Endothelial cell of umbilical vein (primary cell): ENCODE data around the gene CACNA2D3. TPM values are rescaled to one million over a fixed set of nuclear protein-coding genes. Genes with fewer than 3 reads are reported as not detected.

Experiments used
- BruUV-seq: library from RNA; stranded (reverse); fragments of 400-500 nt; replicated peaks from 2 replicates; lab custom pipeline; 2021; lab: Mats Ljungman, UMichigan
- CTCF ChIA-PET: fragments of 300-600, 350-600 bp; sonication (Branson Sonifier 250); formaldehyde crosslinking; loops from one replicate; lab custom pipeline; 2021; ENCODE audit warnings: antibody characterized with exemption, inconsistent platforms; lab: Charles Lee
- POLR2A ChIA-PET: fragments of 300-600, 350-600 bp; sonication (Branson Sonifier 250); formaldehyde crosslinking; loops from one replicate; lab custom pipeline; 2021; ENCODE audit warnings: antibody characterized with exemption, inconsistent platforms; lab: Charles Lee
- DNase-seq: peaks from one replicate; pipeline ENCODE4 v3.0.0-alpha.2; 2011; ENCODE audit warnings: low read depth, low spot score
- FAIRE-seq: peaks from 2 replicates; lab custom pipeline; 2011; peaks lifted over from hg19 to GRCh38; lab: Jason Lieb, UNC
- H2AFZ ChIP-seq: 2 replicates; pipeline ENCODE4 v1.6.0; 2012; ENCODE audit warnings: low read depth, low read length, control low read depth, inconsistent platforms
- H3K27ac ChIP-seq: 2 replicates; pipeline ENCODE4 v1.5.1; 2011; ENCODE audit warnings: low read depth, mild to moderate bottlenecking, control low read depth, low read length, moderate library complexity; ENCODE audit not compliant: insufficient read depth
- H3K27me3 ChIP-seq, 2 experiments: 2 replicates each; pipeline versions ENCODE4 v1.6.0 to v1.6.1; 2011; ENCODE audit warnings: low read length in 2 of 2, mixed read lengths in 1 of 2; ENCODE audit not compliant: control insufficient read depth in 2 of 2, insufficient read depth in 2 of 2
- H3K36me3 ChIP-seq, 2 experiments: 2 replicates in 1 of 2; 3 replicates in 1 of 2; pipeline ENCODE4 v1.5.1; 2011; ENCODE audit warnings: low read length in 2 of 2, mild to moderate bottlenecking in 1 of 2, moderate library complexity in 1 of 2; ENCODE audit not compliant: control insufficient read depth in 2 of 2, insufficient read depth in 2 of 2; ENCODE audit errors: extremely low read depth in 1 of 2
- H3K4me1 ChIP-seq: 3 replicates; pipeline ENCODE4 v1.5.1; 2011; ENCODE audit warnings: mild to moderate bottlenecking, low read length; ENCODE audit not compliant: control insufficient read depth, insufficient read depth; ENCODE audit errors: extremely low read depth
- H3K4me2 ChIP-seq: 2 replicates; pipeline ENCODE4 v1.6.1; 2011; ENCODE audit warnings: low read length, control low read depth, mixed read lengths; ENCODE audit not compliant: insufficient read depth
- H3K4me3 ChIP-seq, 3 experiments: fragments of 200-600 bp in 1 of 3; sonication (generic), shearing (Covaris generic) in 1 of 3; replicated peaks in 1 of 3; 2 replicates each; pipeline ENCODE4 v1.5.1; 2011 to 2016; ENCODE audit warnings: control low read depth in 3 of 3, low read length in 3 of 3, mild to moderate bottlenecking in 2 of 3, inconsistent platforms in 1 of 3, low read depth in 1 of 3, moderate library complexity in 1 of 3; ENCODE audit not compliant: insufficient read depth in 1 of 3
- H3K79me2 ChIP-seq: 2 replicates; pipeline ENCODE4 v1.6.0; 2012; ENCODE audit warnings: low read length, inconsistent platforms; ENCODE audit not compliant: control insufficient read depth, insufficient read depth
- H3K9ac ChIP-seq: replicated peaks from 2 replicates; pipeline ENCODE3; 2011; ENCODE audit warnings: low read length, control low read depth; ENCODE audit not compliant: insufficient read depth; ENCODE audit errors: extremely low read depth
- H3K9me1 ChIP-seq: replicated peaks from 3 replicates; pipeline ENCODE4 v1.6.0; 2011; ENCODE audit warnings: mild to moderate bottlenecking, low read length; ENCODE audit not compliant: control insufficient read depth, insufficient read depth; ENCODE audit errors: extremely low read depth
- H3K9me3 ChIP-seq: replicated peaks from 2 replicates; pipeline ENCODE4 v1.5.1; 2012; ENCODE audit warnings: low read length, inconsistent platforms; ENCODE audit not compliant: control insufficient read depth, insufficient read depth
- H4K20me1 ChIP-seq: replicated peaks from 2 replicates; pipeline ENCODE3; 2011; ENCODE audit warnings: mild to moderate bottlenecking, low read length; ENCODE audit not compliant: control insufficient read depth, insufficient read depth; ENCODE audit errors: extremely low read depth
- CTCF ChIP-seq, 2 donors: IDR thresholded peaks; 1 replicate in 1 of 2; 2 replicates in 1 of 2; pipeline ENCODE4 v1.5.1; 2011; ENCODE audit warnings: low read length in 2 of 2, mild to moderate bottlenecking in 2 of 2, moderate library complexity in 2 of 2, control low read depth in 1 of 2, inconsistent platforms in 1 of 2, low read depth in 1 of 2; ENCODE audit not compliant: insufficient read depth in 1 of 2; ENCODE audit errors: extremely low read depth in 1 of 2
- EZH2 ChIP-seq: IDR thresholded peaks from 2 replicates; pipeline ENCODE4 v1.6.1; 2012; ENCODE audit warnings: borderline replicate concordance, low read depth, mild to moderate bottlenecking, moderate library complexity, low read length, inconsistent platforms; ENCODE audit not compliant: severe bottlenecking
- FOS ChIP-seq: IDR thresholded peaks from 2 replicates; pipeline ENCODE4 v1.6.1; 2011; ENCODE audit warnings: mild to moderate bottlenecking, low read length, moderate library complexity, borderline replicate concordance; ENCODE audit not compliant: insufficient read depth
- GATA2 ChIP-seq: IDR thresholded peaks from 2 replicates; pipeline ENCODE4 v1.7.0; 2011; ENCODE audit warnings: low read depth, mild to moderate bottlenecking, moderate library complexity, mixed read lengths, low read length; ENCODE audit not compliant: insufficient read length, insufficient read depth
- JUN ChIP-seq: IDR thresholded peaks from 2 replicates; pipeline ENCODE4 v1.6.1; 2011; ENCODE audit warnings: borderline replicate concordance, low read depth; ENCODE audit not compliant: insufficient read length, insufficient read depth
- MAX ChIP-seq: IDR thresholded peaks from 2 replicates; pipeline ENCODE4 v1.6.1; 2011; ENCODE audit not compliant: insufficient read depth, insufficient read length
- MYC ChIP-seq: IDR thresholded peaks from one replicate; pipeline ENCODE4 v1.6.1; 2011; ENCODE audit warnings: mild to moderate bottlenecking, low read depth, low read length
- POLR2A ChIP-seq: IDR thresholded peaks from 2 replicates; pipeline ENCODE4 v1.6.1; 2012; ENCODE audit warnings: low read depth, mild to moderate bottlenecking, control low read depth, low read length
- POLR2AphosphoS5 ChIP-seq: IDR thresholded peaks from 2 replicates; pipeline ENCODE4 v1.6.1; 2012; ENCODE audit warnings: low read depth, mild to moderate bottlenecking, control low read depth, low read length, moderate library complexity; ENCODE audit not compliant: insufficient read depth
- dilution Hi-C: fragments of 300-500 bp; cut with MboI; formaldehyde crosslinking; loops from one replicate; pipeline ENCODE4 v1.15.0; 2019; ENCODE audit warnings: low sequenced_read_pairs; ENCODE audit not compliant: extremely low pct_ligation_motif_present
- intact Hi-C: fragments of 100-400 bp; cut with micrococcal nuclease; formaldehyde crosslinking; loops from one replicate; pipeline ENCODE4 v1.10.0; 2022
- polyA plus RNA-seq, 4 experiments: library from polyadenylated mRNA; depleted of rRNA in 3 of 4; stranded (reverse) in 3 of 4; unstranded in 1 of 4; fragments of >200 nt; gene quantifications; 2 replicates each; pipeline versions ENCODE4 v1.2.1 to v1.2.3, GENCODE V29; 2011 to 2012; ENCODE audit warnings: missing spikeins in 1 of 4
- total RNA-seq: library from RNA; stranded (reverse); gene quantifications from 2 replicates; pipeline ENCODE4 v1.2.3, GENCODE V29; 2021

Gene CACNA2D3
- total and polyA plus RNA-seq, 2 donors (not counting 3 experiments of a cell fraction or from before 2014, with no cell fraction given), result not detected

GRCh38 chr3:54564374-54564925 is 442.1 kb downstream of the CACNA2D3 start:
- DNase-seq (no peak), FAIRE-seq (no peak)
- no peaks in the 10 kb centered on the region for H3K27me3 ChIP-seq
- intact Hi-C loops, result no loop called here
- BruUV-seq, result no TSS peak
- no peaks in the 10 kb centered on the region for H4K20me1 ChIP-seq
- no peak overlapping the region for H3K4me2 ChIP-seq
- no peaks in the 10 kb centered on the region for H3K9me1 ChIP-seq
- ChIA-PET CTCF (no interaction called here), POLR2A (no interaction called here)
- H3K36me3 ChIP-seq, result no peaks in the 10 kb centered on the region
- dilution Hi-C loops, result no loop called here
- no peak for TF ChIP-seq MYC
- TF ChIP-seq FOS, result no peak
- TF ChIP-seq CTCF (IDR thresholded peaks at IDR 0.05; ENCODE audit: extremely low read depth in 1 of 2, insufficient read depth in 1 of 2, low read depth in 1 of 2, low read length in 2 of 2), result no peak
- TF ChIP-seq POLR2A, result no peak
- no peak for TF ChIP-seq MAX
- no peak for TF ChIP-seq EZH2
- no peak for TF ChIP-seq POLR2AphosphoS5
- TF ChIP-seq GATA2, result no peak
- TF ChIP-seq JUN, result no peak
- no peak overlapping the region for H3K4me3 ChIP-seq
- no peaks in the 10 kb centered on the region for H3K4me1 ChIP-seq
- H3K9ac ChIP-seq, result no peak overlapping the region
- H2AFZ ChIP-seq, result no peak overlapping the region
- H3K79me2 ChIP-seq, result no peaks in the 10 kb centered on the region
- H3K9me3 ChIP-seq, result peaks cover 6% of the 10 kb centered on the region
- no peak overlapping the region for H3K27ac ChIP-seq
